ENCODE results near the gene ITGAX.

ITGAX gene

GRCh38 chr16:31327646-31328225, 27.2 kb upstream of the ITGAX start:
- H3K27me3 ChIP-seq (ENCODE audit: insufficient read depth, low read length, poor library complexity, severe bottlenecking): no peaks in the 10 kb centered on the region
- H3K36me3 ChIP-seq (ENCODE audit: insufficient read depth, low read length): no peaks in the 10 kb centered on the region
- no peaks in the 10 kb centered on the region for H3K9me2 ChIP-seq (replicated peaks; ENCODE audit: low read depth, low read length)
- peak overlapping the region; percentile 53 for H3K4me3 ChIP-seq (ENCODE audit: low read length, poor library complexity, severe bottlenecking)
- peak overlapping the region; percentile 39 for H2AFZ ChIP-seq (ENCODE audit: low read length)
- H3K79me2 ChIP-seq (ENCODE audit: insufficient read depth, low read length): no peaks in the 10 kb centered on the region
- peak overlapping the region; percentile 56 for H3K4me2 ChIP-seq (ENCODE audit: low read depth, low read length, poor library complexity, severe bottlenecking)
- no peaks in the 10 kb centered on the region for H4K20me1 ChIP-seq (ENCODE audit: insufficient read depth, low read length, poor library complexity, severe bottlenecking)
- H3K4me1 ChIP-seq (ENCODE audit: insufficient read depth, low read length, poor library complexity, severe bottlenecking): peaks cover 12% of the 10 kb centered on the region
- peaks cover 2% of the 10 kb centered on the region; the same call in 1 of the 2 replicates for H3K9me3 ChIP-seq (ENCODE audit: insufficient read depth, low read depth, low read length)
- peak overlapping the region; percentile 42 for H3K9ac ChIP-seq (ENCODE audit: low read depth, low read length, poor library complexity, severe bottlenecking)
- TF ChIP-seq EZH2phosphoT487 (IDR thresholded peaks at IDR 0.05; ENCODE audit: borderline replicate concordance) (no peak), CTCF (conservative IDR thresholded peaks at IDR 0.05; ENCODE audit: low read length) (no peak)
- H3F3A ChIP-seq (ENCODE audit: low read depth): no peaks in the 10 kb centered on the region

- Histone ChIP-seq H4K20me1 (ENCODE audit: insufficient read depth, low read length, poor library complexity, severe bottlenecking) (no peaks in the 10 kb centered on the region), H3K27me3 (ENCODE audit: insufficient read depth, low read length, poor library complexity, severe bottlenecking) (no peaks in the 10 kb centered on the region), H2AFZ (ENCODE audit: low read length) (peak overlapping the region; percentile 39; the same call in 1 of the 2 replicates), H3F3A (ENCODE audit: low read depth) (no peaks in the 10 kb centered on the region), H3K9me3 (ENCODE audit: insufficient read depth, low read depth, low read length) (no peaks in the 10 kb centered on the region), H3K4me1 (ENCODE audit: insufficient read depth, low read length, poor library complexity, severe bottlenecking) (peaks cover 12% of the 10 kb centered on the region), H3K9ac (ENCODE audit: low read depth, low read length, poor library complexity, severe bottlenecking) (peak overlapping the region; percentile 42), H3K4me2 (ENCODE audit: low read depth, low read length, poor library complexity, severe bottlenecking) (peak overlapping the region; percentile 56), H3K9me2 (replicated peaks; ENCODE audit: low read depth, low read length) (no peaks in the 10 kb centered on the region), H3K79me2 (ENCODE audit: insufficient read depth, low read length) (no peaks in the 10 kb centered on the region), H3K4me3 (ENCODE audit: low read length, poor library complexity, severe bottlenecking) (peak overlapping the region; percentile 53), H3K36me3 (ENCODE audit: insufficient read depth, low read length) (no peaks in the 10 kb centered on the region)
- TF ChIP-seq EZH2phosphoT487 (IDR thresholded peaks at IDR 0.05; ENCODE audit: borderline replicate concordance) (no peak), CTCF (conservative IDR thresholded peaks at IDR 0.05; ENCODE audit: low read length) (no peak)
These were observed 26.5 kb upstream of the ITGAX start for GRCh38 chr16:31328322-31329052.

GRCh38 chr16:31329671-31330552, 25.1 kb upstream of the ITGAX start:
- no peaks in the 10 kb centered on the region for H3K27me3 ChIP-seq (ENCODE audit: insufficient read depth, low read length, poor library complexity, severe bottlenecking)

More at GRCh38 chr16:31329671-31330552, 25.1 kb upstream of the ITGAX start:
- H3K9ac ChIP-seq (ENCODE audit: low read depth, low read length, poor library complexity, severe bottlenecking): no peak overlapping the region
- TF ChIP-seq EZH2phosphoT487 (IDR thresholded peaks at IDR 0.05; ENCODE audit: borderline replicate concordance): no peak
- no peak for TF ChIP-seq CTCF (conservative IDR thresholded peaks at IDR 0.05; ENCODE audit: low read length)
- H3K36me3 ChIP-seq (ENCODE audit: insufficient read depth, low read length): no peaks in the 10 kb centered on the region
- H3K4me2 ChIP-seq (ENCODE audit: low read depth, low read length, poor library complexity, severe bottlenecking): no peak overlapping the region
- no peaks in the 10 kb centered on the region for H3F3A ChIP-seq (ENCODE audit: low read depth)
- H2AFZ ChIP-seq (ENCODE audit: low read length): no peak overlapping the region
- no peaks in the 10 kb centered on the region for H3K9me2 ChIP-seq (replicated peaks; ENCODE audit: low read depth, low read length)
- no peak overlapping the region for H3K4me3 ChIP-seq (ENCODE audit: low read length, poor library complexity, severe bottlenecking)
- H3K79me2 ChIP-seq (ENCODE audit: insufficient read depth, low read length): no peaks in the 10 kb centered on the region
- H3K9me3 ChIP-seq (ENCODE audit: insufficient read depth, low read depth, low read length): no peaks in the 10 kb centered on the region
- peaks cover 12% of the 10 kb centered on the region for H3K4me1 ChIP-seq (ENCODE audit: insufficient read depth, low read length, poor library complexity, severe bottlenecking)
- no peaks in the 10 kb centered on the region for H4K20me1 ChIP-seq (ENCODE audit: insufficient read depth, low read length, poor library complexity, severe bottlenecking)
